Cardiac fibroblast (primary cell): Measurements from ENCODE around the gene SLAMF6.
A peak's percentile ranks its signal among the peaks of the same experiment; 100 is the strongest.

Experiments
- DNase-seq, 2 donors: peaks; one replicate each; pipeline versions ENCODE4 v3.0.0 to v3.0.0-alpha.2; 2010; ENCODE audit warnings: low read depth in 2 of 2
- H3K4me3 ChIP-seq, 2 donors: replicated peaks in 1 of 2; 1 replicate in 1 of 2; 2 replicates in 1 of 2; pipeline ENCODE4 v1.5.1; 2011; ENCODE audit warnings: low read depth in 2 of 2, low read length in 2 of 2, mild to moderate bottlenecking in 2 of 2, moderate library complexity in 1 of 2
- TF ChIP-seq, protein P1 (sequence below): IDR thresholded peaks from one replicate; pipeline ENCODE4 v1.5.1; 2011; ENCODE audit warnings: low read depth, mild to moderate bottlenecking, low read length, inconsistent platforms

The SLAMF6 gene

GRCh38 chr1:160437432-160438316 is 85.4 kb downstream of the SLAMF6 start:
- DNase-seq, result no peak
- TF ChIP-seq, protein P1, sequence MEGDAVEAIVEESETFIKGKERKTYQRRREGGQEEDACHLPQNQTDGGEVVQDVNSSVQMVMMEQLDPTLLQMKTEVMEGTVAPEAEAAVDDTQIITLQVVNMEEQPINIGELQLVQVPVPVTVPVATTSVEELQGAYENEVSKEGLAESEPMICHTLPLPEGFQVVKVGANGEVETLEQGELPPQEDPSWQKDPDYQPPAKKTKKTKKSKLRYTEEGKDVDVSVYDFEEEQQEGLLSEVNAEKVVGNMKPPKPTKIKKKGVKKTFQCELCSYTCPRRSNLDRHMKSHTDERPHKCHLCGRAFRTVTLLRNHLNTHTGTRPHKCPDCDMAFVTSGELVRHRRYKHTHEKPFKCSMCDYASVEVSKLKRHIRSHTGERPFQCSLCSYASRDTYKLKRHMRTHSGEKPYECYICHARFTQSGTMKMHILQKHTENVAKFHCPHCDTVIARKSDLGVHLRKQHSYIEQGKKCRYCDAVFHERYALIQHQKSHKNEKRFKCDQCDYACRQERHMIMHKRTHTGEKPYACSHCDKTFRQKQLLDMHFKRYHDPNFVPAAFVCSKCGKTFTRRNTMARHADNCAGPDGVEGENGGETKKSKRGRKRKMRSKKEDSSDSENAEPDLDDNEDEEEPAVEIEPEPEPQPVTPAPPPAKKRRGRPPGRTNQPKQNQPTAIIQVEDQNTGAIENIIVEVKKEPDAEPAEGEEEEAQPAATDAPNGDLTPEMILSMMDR, result no peak

DNA sequence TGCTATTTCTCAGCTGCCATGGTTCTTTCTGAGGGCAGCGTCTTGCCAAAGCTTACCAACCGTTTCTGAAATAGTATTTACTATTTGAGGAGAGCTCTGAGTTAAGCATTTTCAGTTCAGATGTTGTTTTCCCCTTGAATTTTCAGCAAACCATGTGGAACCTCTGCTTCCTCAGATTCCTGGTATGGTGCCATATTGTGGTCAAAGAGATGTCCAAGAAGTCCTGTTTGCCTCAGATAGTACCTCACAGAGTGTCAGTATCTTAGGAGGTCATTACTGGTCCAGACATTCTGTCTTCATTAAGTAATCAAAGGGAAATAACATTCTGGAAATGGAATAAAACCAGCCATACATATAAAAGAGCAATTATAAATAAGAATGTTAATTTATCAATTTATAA is 86.1 kb downstream of the SLAMF6 start:
- DNase-seq, result peak in 1 of 2 donors; percentile 4
- H3K4me3 ChIP-seq, result no peak overlapping the region
- TF ChIP-seq, protein P1, result no peak

More at GRCh38 chr1:160437432-160438316, 85.4 kb downstream of the SLAMF6 start:
- H3K4me3 ChIP-seq, result no peak overlapping the region
